Loucy (cell line): ENCODE data around the gene RHOC.

Experiments used
- EZH2phosphoT487 ChIP-seq: fragments of 200-600 bp; IDR thresholded peaks from 2 replicates; pipeline ENCODE4 v1.6.1; 2018; ENCODE audit warnings: antibody characterized with exemption, mild to moderate bottlenecking, moderate library complexity, borderline replicate concordance
- TF ChIP-seq, protein P1 (sequence below): fragments of 200-600 bp; sonication (generic); conservative IDR thresholded peaks from 2 replicates; pipeline ENCODE4 v1.5.1; 2014; ENCODE audit warnings: mild to moderate bottlenecking, antibody characterized with exemption, low read length

DNA sequence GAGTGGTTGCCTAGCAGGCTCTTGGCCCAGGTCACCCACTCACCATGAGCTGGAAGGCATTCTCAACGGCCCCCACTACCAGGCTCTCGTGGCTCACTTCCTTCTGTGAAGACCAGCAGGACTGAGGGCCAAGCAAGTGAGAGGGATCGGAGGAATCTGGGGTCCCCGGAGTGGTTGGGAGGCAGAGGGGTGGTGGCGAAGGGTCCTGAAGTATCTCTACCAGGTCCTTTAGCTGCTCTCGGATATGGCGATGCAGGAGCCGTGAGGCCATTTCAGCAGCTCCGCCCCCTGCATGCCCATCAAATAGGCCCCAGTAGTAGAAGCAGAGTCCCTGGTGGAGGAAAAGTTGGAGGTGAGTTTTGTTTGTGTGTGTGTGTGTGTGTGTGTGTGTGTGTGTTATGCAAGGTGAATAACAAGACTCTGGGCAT lies 5.8 kb upstream of the RHOC start:
- TF ChIP-seq, protein P1, sequence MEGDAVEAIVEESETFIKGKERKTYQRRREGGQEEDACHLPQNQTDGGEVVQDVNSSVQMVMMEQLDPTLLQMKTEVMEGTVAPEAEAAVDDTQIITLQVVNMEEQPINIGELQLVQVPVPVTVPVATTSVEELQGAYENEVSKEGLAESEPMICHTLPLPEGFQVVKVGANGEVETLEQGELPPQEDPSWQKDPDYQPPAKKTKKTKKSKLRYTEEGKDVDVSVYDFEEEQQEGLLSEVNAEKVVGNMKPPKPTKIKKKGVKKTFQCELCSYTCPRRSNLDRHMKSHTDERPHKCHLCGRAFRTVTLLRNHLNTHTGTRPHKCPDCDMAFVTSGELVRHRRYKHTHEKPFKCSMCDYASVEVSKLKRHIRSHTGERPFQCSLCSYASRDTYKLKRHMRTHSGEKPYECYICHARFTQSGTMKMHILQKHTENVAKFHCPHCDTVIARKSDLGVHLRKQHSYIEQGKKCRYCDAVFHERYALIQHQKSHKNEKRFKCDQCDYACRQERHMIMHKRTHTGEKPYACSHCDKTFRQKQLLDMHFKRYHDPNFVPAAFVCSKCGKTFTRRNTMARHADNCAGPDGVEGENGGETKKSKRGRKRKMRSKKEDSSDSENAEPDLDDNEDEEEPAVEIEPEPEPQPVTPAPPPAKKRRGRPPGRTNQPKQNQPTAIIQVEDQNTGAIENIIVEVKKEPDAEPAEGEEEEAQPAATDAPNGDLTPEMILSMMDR: no peak
- no peak for TF ChIP-seq EZH2phosphoT487
